Daoy (cell line): ENCODE measurements around the gene SAMD10. TPM values are rescaled to one million over a fixed set of nuclear protein-coding genes. Genes with fewer than 3 reads are reported as not detected.
"Not testable (repeated sequence)": the region's sequence is repeated elsewhere in the genome, so short reads cannot be mapped to it uniquely, and the experiment has no call there.

ENCODE experiments used
- DNase-seq: peaks from one replicate; pipeline ENCODE4 v3.0.0-alpha.2; 2015; ENCODE audit warnings: low read depth
- total RNA-seq: library from RNA; depleted of rRNA; stranded (reverse); fragments of >200 nt; shearing (Covaris generic); gene quantifications from 2 replicates; pipeline ENCODE4 v1.2.3, GENCODE V29; 2014; rRNA removed

The SAMD10 gene
- total RNA-seq, 1 experiment from 2014 or later: 1.2 TPM

DNA sequence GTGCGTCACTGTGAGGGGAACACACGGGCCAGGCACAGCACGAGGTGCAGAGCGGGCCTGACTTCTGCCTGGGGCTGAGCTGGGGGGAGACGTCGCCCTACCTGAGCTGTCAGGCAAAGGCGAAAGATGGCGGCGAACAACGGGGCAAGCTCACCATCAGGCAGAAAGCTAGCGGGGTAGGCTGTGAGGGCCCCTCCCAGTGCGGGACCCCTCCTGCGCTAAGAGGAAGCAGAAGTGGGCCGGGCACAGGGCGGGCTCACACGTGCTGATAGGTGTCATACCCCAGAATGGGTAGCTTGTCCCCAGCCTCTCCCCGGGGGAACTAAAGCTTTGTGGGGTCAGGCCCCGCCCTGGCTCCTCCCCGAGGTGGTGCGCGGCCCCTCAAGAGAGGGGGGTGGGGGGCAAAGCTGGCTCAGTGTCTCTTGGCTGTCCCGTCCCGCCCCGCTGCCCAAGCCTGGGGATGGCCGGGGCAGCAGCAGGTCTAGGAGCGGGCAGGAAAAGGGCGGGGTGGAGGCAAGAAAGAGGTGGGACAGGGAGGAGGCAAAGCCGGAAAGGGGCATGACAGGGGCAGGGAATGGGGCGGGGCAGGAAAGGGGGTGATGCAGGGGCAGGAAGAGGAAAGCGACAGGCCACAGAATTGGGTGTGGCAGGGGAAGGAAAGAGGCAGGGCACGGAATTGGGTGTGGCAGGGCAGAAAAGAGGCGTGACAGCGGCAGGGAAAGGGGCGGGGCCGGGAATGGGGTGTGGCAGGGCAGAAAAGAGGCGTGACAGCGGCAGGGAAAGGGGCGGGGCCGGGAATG lies 38.0 kb downstream of the SAMD10 start:
- DNase-seq: no peak

- no peak for DNase-seq
These were observed 38.8 kb downstream of the SAMD10 start for GRCh38 chr20:63940472-63941266.

DNA sequence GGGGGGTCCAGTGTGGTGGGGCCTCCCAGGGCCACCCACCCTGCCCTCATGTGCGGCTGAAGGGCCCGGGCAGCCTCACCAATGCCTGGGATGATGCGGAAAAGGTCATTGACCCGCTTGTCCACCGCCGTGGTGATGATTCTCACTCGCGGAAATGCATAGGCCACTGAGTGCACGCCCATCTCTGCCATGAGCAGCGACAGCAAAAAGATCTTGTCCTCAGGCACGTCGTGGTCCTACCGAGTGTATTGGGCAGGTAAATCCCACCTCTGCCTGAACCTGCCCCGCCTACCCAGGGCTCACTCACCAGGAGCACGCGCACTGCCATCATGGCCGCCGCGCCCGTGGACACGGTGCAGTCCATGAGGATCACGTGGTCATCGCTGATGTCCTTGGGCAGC lies 39.4 kb downstream of the SAMD10 start:
- no peak for DNase-seq

- DNase-seq: no peak
These were observed 40.1 kb downstream of the SAMD10 start for GRCh38 chr20:63939061-63939935.

GRCh38 chr20:63937596-63937995 lies 41.8 kb downstream of the SAMD10 start:
- no peak for DNase-seq

GRCh38 chr20:63935447-63935846 lies 44.0 kb downstream of the SAMD10 start:
- DNase-seq: no peak

- DNase-seq: no peak
These were observed 45.0 kb downstream of the SAMD10 start for GRCh38 chr20:63934271-63935068.

DNA sequence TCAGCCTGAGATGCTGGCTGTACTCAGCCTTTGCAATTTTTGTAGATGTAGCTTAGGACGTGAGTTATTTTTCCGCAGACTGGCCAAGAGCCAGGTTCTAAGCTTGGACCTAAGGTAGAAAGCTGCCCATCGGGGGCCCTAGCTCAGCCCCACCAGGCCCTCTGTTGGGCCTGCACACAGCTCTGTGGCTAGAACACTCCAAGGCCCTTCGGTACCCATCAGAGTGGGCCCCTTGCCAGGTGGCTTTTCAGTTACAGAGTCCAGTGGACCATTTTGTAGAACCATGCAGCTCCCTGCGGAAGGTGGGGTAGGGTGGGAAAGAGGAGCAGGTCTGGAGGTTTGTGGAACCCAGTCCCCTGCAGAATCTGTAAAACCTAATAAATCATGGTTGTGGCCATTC lies 45.8 kb downstream of the SAMD10 start:
- DNase-seq: no peak

DNA sequence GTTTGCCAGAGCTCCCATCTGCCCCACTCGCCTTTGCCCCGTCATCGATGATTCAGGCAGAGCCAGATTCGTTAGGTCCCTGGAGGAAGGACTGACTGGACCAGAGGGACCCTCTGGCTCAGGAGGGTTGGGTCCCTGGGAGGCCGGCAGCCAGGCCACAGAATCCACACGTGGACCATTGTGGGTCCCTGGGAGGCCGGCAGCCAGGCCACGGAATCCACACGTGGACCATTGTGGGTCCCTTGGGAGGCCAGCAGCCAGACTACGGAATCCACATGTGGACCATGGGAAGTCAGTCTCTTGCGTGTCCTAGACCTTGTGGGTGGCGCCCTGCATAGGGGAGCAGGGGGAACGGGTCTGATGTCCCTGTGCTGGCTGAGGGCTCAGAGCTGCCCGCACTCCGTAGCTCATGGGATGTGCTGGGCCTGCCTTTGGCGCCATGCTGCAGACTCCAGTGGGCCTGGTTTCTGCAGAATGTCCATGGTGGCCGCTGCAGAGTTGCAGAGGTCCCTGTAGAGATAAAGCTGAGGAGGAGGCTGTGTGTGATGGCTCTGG lies 46.8 kb downstream of the SAMD10 start:
- DNase-seq: no peak

DNA sequence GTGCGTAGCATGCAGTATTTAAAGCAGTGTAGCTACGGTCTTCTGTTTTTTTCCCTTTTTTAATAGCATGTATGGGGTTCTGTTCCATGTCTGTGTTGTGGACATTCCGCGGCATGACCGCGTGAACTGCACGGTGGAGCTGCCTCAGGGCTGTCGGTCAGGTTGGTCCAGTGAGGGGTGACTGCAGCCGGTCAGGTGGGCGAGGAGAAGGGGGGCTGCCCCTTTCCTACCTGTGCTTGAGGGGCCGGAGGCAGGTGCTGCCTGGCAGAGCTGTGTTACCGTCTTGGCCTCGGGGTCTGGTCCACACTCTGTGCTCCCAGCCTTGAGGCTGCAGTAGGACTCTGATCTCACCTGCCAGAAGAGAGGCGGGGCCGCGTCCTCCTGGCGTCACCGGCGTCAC lies 47.7 kb downstream of the SAMD10 start:
- DNase-seq: no peak

DNA sequence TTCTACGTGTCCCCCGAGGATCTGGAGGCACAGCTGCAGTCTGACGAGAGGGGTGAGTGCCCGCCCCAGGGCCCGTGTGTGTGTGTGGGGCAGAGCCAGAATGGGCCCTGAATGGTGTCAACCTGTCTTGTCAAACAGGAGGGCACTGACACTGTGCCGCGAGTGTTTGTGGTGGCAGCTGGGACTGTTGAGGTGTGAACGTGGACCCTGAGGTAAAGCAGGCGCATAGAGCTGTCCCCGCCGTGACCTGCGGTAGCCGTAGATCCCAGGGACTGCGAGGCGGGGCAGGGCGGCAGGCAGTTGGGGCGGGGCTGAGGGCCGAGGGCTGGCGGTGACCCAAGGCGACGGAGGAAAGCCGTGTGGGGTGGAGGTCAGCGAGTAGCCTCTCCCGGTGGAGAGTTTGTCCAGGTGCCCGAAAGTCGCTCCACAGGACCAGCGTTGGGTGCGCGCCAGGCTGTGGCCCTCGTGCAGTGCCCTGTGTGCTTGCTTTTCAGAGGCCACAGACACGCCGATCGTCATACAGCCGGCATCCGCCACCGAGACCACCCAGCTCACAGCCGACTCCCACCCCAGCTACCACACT lies 48.4 kb downstream of the SAMD10 start:
- DNase-seq: no peak

DNA sequence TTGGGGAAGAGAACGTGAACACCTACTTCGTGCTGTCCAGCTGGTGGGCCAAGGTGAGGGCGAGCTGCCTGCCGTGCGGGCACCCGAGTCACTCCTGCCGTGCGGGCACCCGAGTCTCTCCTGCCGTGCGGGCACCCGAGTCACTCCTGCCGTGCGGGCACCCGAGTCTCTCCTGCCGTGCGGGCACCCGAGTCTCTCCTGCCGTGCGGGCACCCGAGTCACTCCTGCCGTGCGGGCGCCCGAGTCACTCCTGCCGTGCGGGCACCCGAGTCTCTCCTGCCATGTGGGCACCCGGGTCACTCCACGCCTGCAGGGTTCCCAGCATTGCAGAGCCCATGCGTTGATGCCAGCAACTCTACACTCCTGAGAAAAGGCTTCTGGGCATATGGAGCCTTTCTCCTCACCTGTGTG lies 50.0 kb downstream of the SAMD10 start:
- not testable (repeated sequence) for DNase-seq

GRCh38 chr20:63929071-63929470 lies 50.4 kb downstream of the SAMD10 start:
- no peak for DNase-seq

- DNase-seq: no peak
These were observed 53.1 kb downstream of the SAMD10 start for GRCh38 chr20:63926298-63926697.

GRCh38 chr20:63924241-63924640 lies 55.2 kb downstream of the SAMD10 start:
- no peak for DNase-seq

Other genes starting within 250 kb of the SAMD10 start
- 2.4 and 3.6 TPM in 2 replicates for gene LIME1, start 243.0 kb downstream of the SAMD10 start, total RNA-seq
- 6.6 and 14.6 TPM in 2 replicates for gene SLC2A4RG, start 239.9 kb downstream of the SAMD10 start, total RNA-seq
- 3.4 and 3.5 TPM in 2 replicates for gene ZBTB46, start 148.4 kb downstream of the SAMD10 start, total RNA-seq
- not detected in 2 replicates for gene ABHD16B, start 118.1 kb downstream of the SAMD10 start, total RNA-seq
- 80.3 and 92.0 TPM in 2 replicates for gene TPD52L2, start 114.4 kb downstream of the SAMD10 start, total RNA-seq
- 34.4 and 40.1 TPM in 2 replicates for gene DNAJC5, start 84.5 kb downstream of the SAMD10 start, total RNA-seq
- 3.1 and 6.3 TPM in 2 replicates for gene UCKL1, start 23.2 kb downstream of the SAMD10 start, total RNA-seq
- gene ZNF512B, start 9.7 kb downstream of the SAMD10 start, total RNA-seq: 3.9 and 4.5 TPM in 2 replicates
- 81.6 and 82.7 TPM in 2 replicates for gene PRPF6, start 1.5 kb upstream of the SAMD10 start, total RNA-seq
- gene C20orf204, start 56.5 kb upstream of the SAMD10 start, total RNA-seq: 1.1 and 1.8 TPM in 2 replicates
- not detected in 2 replicates for gene SOX18, start 70.0 kb upstream of the SAMD10 start, total RNA-seq
- 21.7 and 26.0 TPM in 2 replicates for gene TCEA2, start 83.6 kb upstream of the SAMD10 start, total RNA-seq
- 18.2 and 25.6 TPM in 2 replicates for gene RGS19, start 99.9 kb upstream of the SAMD10 start, total RNA-seq
- gene OPRL1, start 100.4 kb upstream of the SAMD10 start, total RNA-seq: 0.33 and 0.51 TPM in 2 replicates
- gene LKAAEAR1, start 104.8 kb upstream of the SAMD10 start, total RNA-seq: 0.95 TPM in 1 of 2 replicates, not detected in the other
- not detected in 2 replicates for gene NPBWR2, start 127.9 kb upstream of the SAMD10 start, total RNA-seq
- 0.06 TPM in 1 of 2 replicates, not detected in the other for gene MYT1, start 184.8 kb upstream of the SAMD10 start, total RNA-seq